ENCODE results near the gene KIAA0586. TPM values are rescaled to one million over a fixed set of nuclear protein-coding genes. Genes with fewer than 3 reads are reported as not detected.

The KIAA0586 gene
- total and polyA plus RNA-seq, 11 donors: 5.9 to 19.7 (median 13.6) TPM

DNA sequence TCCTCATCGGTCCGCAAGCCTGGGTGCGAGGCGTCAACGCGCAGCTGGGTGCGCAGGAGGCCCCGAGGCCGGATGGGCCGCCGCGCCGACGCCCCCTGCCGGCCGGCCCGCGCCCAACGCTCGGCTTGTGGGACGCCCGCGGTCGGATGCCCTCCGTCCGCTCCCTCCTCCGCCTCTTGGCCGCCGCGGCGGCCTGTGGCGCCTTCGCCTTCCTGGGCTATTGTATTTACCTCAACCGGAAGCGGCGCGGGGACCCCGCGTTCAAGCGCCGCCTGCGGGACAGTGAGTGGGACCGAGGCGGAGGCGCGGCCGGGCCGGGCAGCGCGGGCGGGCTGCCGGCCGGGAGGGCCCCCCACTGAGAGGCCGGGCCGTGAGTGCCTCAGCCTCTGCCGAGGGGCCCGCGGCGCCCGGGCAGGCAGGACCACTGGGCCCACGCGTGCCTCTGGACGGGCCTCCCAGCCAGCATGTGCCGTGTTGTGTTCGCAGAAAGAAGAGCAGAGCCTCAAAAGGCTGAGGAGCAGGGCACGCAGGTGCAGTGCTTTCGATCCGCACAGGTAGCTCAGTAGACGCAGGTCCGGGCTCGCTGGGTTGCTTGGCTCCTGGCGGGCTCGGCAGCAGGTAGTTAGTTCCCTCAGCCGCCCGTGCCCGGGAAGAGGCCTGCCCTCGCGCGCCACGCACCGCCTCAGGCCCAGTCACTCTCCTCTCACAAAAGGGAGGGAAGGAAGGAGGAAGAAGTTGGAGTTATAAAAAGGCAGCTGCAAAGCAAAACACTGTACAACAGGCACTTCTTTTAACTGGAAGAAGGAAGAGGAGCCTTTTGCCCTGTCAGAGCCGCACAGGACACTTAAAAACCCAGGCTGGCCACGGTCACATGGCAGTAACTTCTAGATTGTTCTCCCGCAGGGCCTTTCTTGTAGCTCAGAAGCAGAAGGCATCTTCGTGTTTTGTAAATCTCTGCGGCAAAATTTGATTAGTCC is 31.4 kb upstream of the KIAA0586 start, which contains the start of gene TOMM20L:
TSS of gene TOMM20L (plus strand) at position 119 of the 977 bp plus-strand sequence. CDS start at position 147, 28 bp downstream.
- DNase-seq: peak; percentile 71 to 89 (median 78)
- 10 to 35% (median 12%) methylated on average over 24 to 86 of the region's 86 CpGs for WGBS, 4 donors

DNA sequence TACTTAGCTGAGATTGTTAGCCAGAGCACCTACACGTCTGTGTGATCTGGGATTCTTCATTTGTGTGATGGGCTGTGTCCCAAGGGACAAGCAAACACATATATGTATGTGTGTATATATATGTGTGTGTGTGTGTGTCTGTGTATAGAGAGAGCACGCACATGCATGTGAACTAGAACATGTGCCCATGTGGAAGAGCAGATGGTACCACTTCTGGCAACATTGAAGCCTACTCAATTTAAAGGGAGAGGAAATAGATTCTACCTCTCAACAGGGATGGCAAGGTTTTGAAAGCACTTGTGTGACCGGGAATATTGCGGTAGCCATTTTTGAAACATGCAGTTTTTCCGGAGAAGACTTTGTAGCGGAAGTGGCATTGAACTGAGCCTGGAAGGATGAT is 30.4 kb upstream of the KIAA0586 start:
- WGBS, 4 donors: 95 to 96% (median 96%) methylated on average over 6 of the region's 6 CpGs
- Histone ChIP-seq H3K4me1 (peaks cover 0 to 13% (median 5%) of the 10 kb centered on the region in 12 donors), H3K27ac (no peak overlapping the region), H3K4me3 (no peak overlapping the region), H3K9me3 (no peaks in the 10 kb centered on the region), H3K36me3 (no peaks in the 10 kb centered on the region), H3K27me3 (no peaks in the 10 kb centered on the region)
- DNase-seq: no peak
- no peak for TF ChIP-seq POLR2A (IDR thresholded peaks at IDR 0.05)
- TF ChIP-seq, protein P1, sequence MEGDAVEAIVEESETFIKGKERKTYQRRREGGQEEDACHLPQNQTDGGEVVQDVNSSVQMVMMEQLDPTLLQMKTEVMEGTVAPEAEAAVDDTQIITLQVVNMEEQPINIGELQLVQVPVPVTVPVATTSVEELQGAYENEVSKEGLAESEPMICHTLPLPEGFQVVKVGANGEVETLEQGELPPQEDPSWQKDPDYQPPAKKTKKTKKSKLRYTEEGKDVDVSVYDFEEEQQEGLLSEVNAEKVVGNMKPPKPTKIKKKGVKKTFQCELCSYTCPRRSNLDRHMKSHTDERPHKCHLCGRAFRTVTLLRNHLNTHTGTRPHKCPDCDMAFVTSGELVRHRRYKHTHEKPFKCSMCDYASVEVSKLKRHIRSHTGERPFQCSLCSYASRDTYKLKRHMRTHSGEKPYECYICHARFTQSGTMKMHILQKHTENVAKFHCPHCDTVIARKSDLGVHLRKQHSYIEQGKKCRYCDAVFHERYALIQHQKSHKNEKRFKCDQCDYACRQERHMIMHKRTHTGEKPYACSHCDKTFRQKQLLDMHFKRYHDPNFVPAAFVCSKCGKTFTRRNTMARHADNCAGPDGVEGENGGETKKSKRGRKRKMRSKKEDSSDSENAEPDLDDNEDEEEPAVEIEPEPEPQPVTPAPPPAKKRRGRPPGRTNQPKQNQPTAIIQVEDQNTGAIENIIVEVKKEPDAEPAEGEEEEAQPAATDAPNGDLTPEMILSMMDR (IDR thresholded peaks at IDR 0.05): no peak
- no peak for ATAC-seq
- intact Hi-C loops (cut with DNase I): no loop called here

More for the DNA sequence above, 31.4 kb upstream of the KIAA0586 start, which contains the start of gene TOMM20L:
- Histone ChIP-seq H3K4me1 (peaks cover 0 to 13% (median 5%) of the 10 kb centered on the region in 12 donors), H3K9me3 (no peaks in the 10 kb centered on the region), H3K4me3 (peak within 1 kb of the TSS; percentile 35 to 78 (median 58)), H3K27me3 (no peaks in the 10 kb centered on the region), H3K27ac (peak within 1 kb of the TSS; percentile 25 to 80 (median 76)), H3K36me3 (no peaks in the 10 kb centered on the region)
- TF ChIP-seq, protein P1 (IDR thresholded peaks at IDR 0.05): peak; percentile 60 to 98 (median 88)
- no peak for TF ChIP-seq POLR2A (IDR thresholded peaks at IDR 0.05)
- intact Hi-C loops (cut with DNase I): loop anchor here in 1 of 10 donors (2.0 kb wide), 1 partner anchor 287 kb away; no protein-coding TSS in a partner anchor
- peak; percentile 42 to 96 (median 91) for ATAC-seq

DNA sequence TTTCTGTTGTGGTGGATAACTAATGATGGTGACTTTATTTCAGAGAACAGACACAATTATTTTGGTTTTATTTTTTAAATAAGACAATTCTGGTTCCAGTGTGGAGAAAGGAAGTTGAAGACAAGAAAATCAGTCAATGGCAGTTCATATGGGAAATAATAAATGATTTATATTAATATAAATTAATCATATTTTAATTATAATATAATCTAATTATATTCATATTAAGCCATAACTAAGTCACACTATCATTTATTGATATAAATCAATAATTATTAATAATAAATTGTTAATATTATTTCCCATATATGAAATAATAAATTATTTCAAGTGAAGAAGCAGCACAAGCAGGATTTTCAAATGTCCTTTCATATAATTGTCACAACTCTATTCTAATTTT is 29.0 kb upstream of the KIAA0586 start:
- ATAC-seq (no peak), DNase-seq (no peak)
- intact Hi-C loops (cut with DNase I): no loop called here
- H3K4me3 ChIP-seq: no peak overlapping the region
- H3K4me1 ChIP-seq: peaks cover 0 to 13% (median 5%) of the 10 kb centered on the region in 12 donors
- H3K9me3 ChIP-seq: no peaks in the 10 kb centered on the region
- no peaks in the 10 kb centered on the region for H3K27me3 ChIP-seq
- H3K27ac ChIP-seq: no peak overlapping the region
- no peaks in the 10 kb centered on the region for H3K36me3 ChIP-seq
- TF ChIP-seq, protein P1 (IDR thresholded peaks at IDR 0.05): no peak
- TF ChIP-seq POLR2A (IDR thresholded peaks at IDR 0.05): no peak

DNA sequence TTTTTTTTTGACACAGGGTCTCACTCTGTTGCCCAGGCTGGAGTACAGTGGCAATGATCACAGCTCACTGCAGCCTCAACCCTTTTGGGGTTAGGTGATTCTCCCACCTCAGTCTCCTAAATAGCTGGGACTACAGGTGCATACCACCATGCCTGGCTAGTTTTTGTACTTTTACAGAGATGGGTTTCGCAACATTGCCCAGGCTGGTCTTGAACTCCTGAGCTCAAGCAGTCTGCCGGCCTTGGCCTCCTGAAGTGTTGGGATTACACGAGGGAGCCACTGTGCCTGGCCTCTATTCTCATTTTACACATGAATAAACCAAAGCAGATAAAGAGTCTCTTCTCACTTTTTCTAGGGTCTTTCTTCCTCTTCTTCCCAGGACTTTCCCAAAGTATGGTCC is 28.6 kb upstream of the KIAA0586 start:
- TF ChIP-seq POLR2A (IDR thresholded peaks at IDR 0.05): no peak
- no peaks in the 10 kb centered on the region for H3K9me3 ChIP-seq
- no peaks in the 10 kb centered on the region for H3K36me3 ChIP-seq
- intact Hi-C loops (cut with DNase I): no loop called here
- peaks cover 0 to 13% (median 5%) of the 10 kb centered on the region in 12 donors for H3K4me1 ChIP-seq
- H3K4me3 ChIP-seq: no peak overlapping the region
- DNase-seq (no peak), ATAC-seq (no peak)
- no peaks in the 10 kb centered on the region for H3K27me3 ChIP-seq
- 86 to 95% (median 94%) methylated on average over 3 of the region's 3 CpGs for WGBS, 4 donors
- no peak overlapping the region for H3K27ac ChIP-seq
